ENCODE measurements around the gene TRIM23. TPM values are rescaled to one million over a fixed set of nuclear protein-coding genes. Genes with fewer than 3 reads are reported as not detected.

TRIM23 gene
- total RNA-seq, result 17.6 and 18.7 TPM in 2 replicates
- 14.9 and 19.6 TPM in 2 replicates for polyA plus RNA-seq

GRCh38 chr5:65624025-65624570, at the start of gene TRIM23:
TRIM23 (minus strand) TSS chr5:65624333; CDS start chr5:65624274, 59 bp downstream.
- Histone ChIP-seq H3K4me1 (ENCODE audit: low read depth) (peaks cover 14% of the 10 kb centered on the region), H3K4me3 (peak within 1 kb of the TSS; percentile 85), H3K27ac (peak within 1 kb of the TSS; percentile 87), H3K9me3 (ENCODE audit: low read depth) (no peaks in the 10 kb centered on the region), H3K36me3 (no peaks in the 10 kb centered on the region), H3K27me3 (no peaks in the 10 kb centered on the region)
- no peak for TF ChIP-seq CTCF (IDR thresholded peaks at IDR 0.05; ENCODE audit: low read depth, low read length)
- DNase-seq (ENCODE audit: low read depth in 1 of 2, low spot score in 1 of 2), result peak; percentile 95 to 96

GRCh38 chr5:65672796-65673195, 48.7 kb upstream of the TRIM23 start:
- Histone ChIP-seq H3K4me3 (no peak overlapping the region), H3K9me3 (ENCODE audit: low read depth) (no peaks in the 10 kb centered on the region), H3K4me1 (ENCODE audit: low read depth) (no peaks in the 10 kb centered on the region), H3K27me3 (no peaks in the 10 kb centered on the region), H3K36me3 (peaks cover 11% of the 10 kb centered on the region), H3K27ac (no peak overlapping the region)
- TF ChIP-seq CTCF (IDR thresholded peaks at IDR 0.05; ENCODE audit: low read depth, low read length), result no peak
- peak in 1 of 2 donors; percentile 71 for DNase-seq (ENCODE audit: low read depth in 1 of 2, low spot score in 1 of 2)

- peaks cover 15% of the 10 kb centered on the region for H3K36me3 ChIP-seq
- peaks cover 3% of the 10 kb centered on the region for H3K4me1 ChIP-seq (ENCODE audit: low read depth)
- DNase-seq (ENCODE audit: low read depth in 1 of 2, low spot score in 1 of 2), result no peak
- H3K4me3 ChIP-seq, result no peak overlapping the region
- H3K27ac ChIP-seq, result no peak overlapping the region
- H3K9me3 ChIP-seq (ENCODE audit: low read depth), result no peaks in the 10 kb centered on the region
- TF ChIP-seq CTCF (IDR thresholded peaks at IDR 0.05; ENCODE audit: low read depth, low read length), result no peak
- H3K27me3 ChIP-seq, result no peaks in the 10 kb centered on the region
Observed at GRCh38 chr5:65668696-65669095, 44.6 kb upstream of the TRIM23 start.

GRCh38 chr5:65663804-65664521, 39.8 kb upstream of the TRIM23 start:
- H3K36me3 ChIP-seq, result peaks cover 22% of the 10 kb centered on the region
- H3K4me1 ChIP-seq (ENCODE audit: low read depth), result peaks cover 6% of the 10 kb centered on the region
- TF ChIP-seq CTCF (IDR thresholded peaks at IDR 0.05; ENCODE audit: low read depth, low read length), result peak; percentile 49
- peak overlapping the region; percentile 44 for H3K27ac ChIP-seq
- H3K9me3 ChIP-seq (ENCODE audit: low read depth), result no peaks in the 10 kb centered on the region
- no peaks in the 10 kb centered on the region for H3K27me3 ChIP-seq
- no peak overlapping the region for H3K4me3 ChIP-seq
- peak; percentile 23 to 27 for DNase-seq (ENCODE audit: low read depth in 1 of 2, low spot score in 1 of 2)

- Histone ChIP-seq H3K9me3 (ENCODE audit: low read depth) (no peaks in the 10 kb centered on the region), H3K4me3 (no peak overlapping the region), H3K4me1 (ENCODE audit: low read depth) (no peaks in the 10 kb centered on the region), H3K36me3 (peaks cover 11% of the 10 kb centered on the region), H3K27me3 (no peaks in the 10 kb centered on the region), H3K27ac (no peak overlapping the region)
- DNase-seq (ENCODE audit: low read depth in 1 of 2, low spot score in 1 of 2), result no peak
- no peak for TF ChIP-seq CTCF (IDR thresholded peaks at IDR 0.05; ENCODE audit: low read depth, low read length)
Observed at GRCh38 chr5:65654713-65655112, 30.6 kb upstream of the TRIM23 start.

Measured in cardiac muscle cell (in vitro differentiated cells and primary cell).